Loucy (cell line): ENCODE measurements around the gene HGS.

Source experiments
- H2AFZ ChIP-seq: fragments of 200-600 bp; sonication (generic); 2 replicates; pipeline ENCODE4 v1.6.0; 2016; ENCODE audit warnings: antibody characterized with exemption, mild to moderate bottlenecking, low read length, moderate library complexity
- H3F3A ChIP-seq: fragments of 200-600 bp; 2 replicates; pipeline ENCODE4 v1.6.0; 2016; ENCODE audit warnings: antibody characterized with exemption, low read depth, mild to moderate bottlenecking
- H3K27me3 ChIP-seq: fragments of 200-600 bp; sonication (generic); 2 replicates; pipeline ENCODE4 v1.6.1; 2014; ENCODE audit warnings: low read length, mild to moderate bottlenecking; ENCODE audit not compliant: insufficient read depth, poor library complexity, severe bottlenecking
- H3K36me3 ChIP-seq: fragments of 200-600 bp; sonication (generic); 2 replicates; pipeline ENCODE4 v1.6.1; 2016; ENCODE audit warnings: low read length; ENCODE audit not compliant: insufficient read depth
- H3K4me1 ChIP-seq: fragments of 200-600 bp; sonication (generic); 2 replicates; pipeline ENCODE4 v1.5.1; 2014; ENCODE audit warnings: low read length, mild to moderate bottlenecking; ENCODE audit not compliant: insufficient read depth, poor library complexity, severe bottlenecking
- H3K4me2 ChIP-seq: fragments of 200-600 bp; sonication (generic); 2 replicates; pipeline ENCODE4 v1.6.0; 2014; ENCODE audit warnings: antibody characterized with exemption, low read length, low read depth, mild to moderate bottlenecking; ENCODE audit not compliant: poor library complexity, severe bottlenecking
- H3K4me3 ChIP-seq: fragments of 200-600 bp; sonication (generic); 2 replicates; pipeline ENCODE4 v1.5.1; 2014; ENCODE audit warnings: low read length, mild to moderate bottlenecking, mixed read lengths; ENCODE audit not compliant: poor library complexity, severe bottlenecking
- H3K79me2 ChIP-seq: fragments of 200-600 bp; sonication (generic); 2 replicates; pipeline ENCODE4 v1.6.1; 2014; ENCODE audit warnings: low read length; ENCODE audit not compliant: insufficient read depth
- H3K9ac ChIP-seq: fragments of 200-600 bp; sonication (generic); 2 replicates; pipeline ENCODE4 v1.6.0; 2014; ENCODE audit warnings: mild to moderate bottlenecking, low read depth, low read length, moderate library complexity; ENCODE audit not compliant: poor library complexity, severe bottlenecking
- H3K9me2 ChIP-seq: fragments of 200-600 bp; sonication (generic); replicated peaks from 2 replicates; pipeline ENCODE4 v1.6.1; 2016; ENCODE audit warnings: low read depth, low read length, mixed read lengths
- H3K9me3 ChIP-seq: fragments of 200-600 bp; sonication (generic); 2 replicates; pipeline ENCODE4 v1.6.1; 2014; ENCODE audit warnings: mild to moderate bottlenecking, antibody characterized with exemption, low read length, low read depth; ENCODE audit not compliant: insufficient read depth
- H4K20me1 ChIP-seq: fragments of 200-600 bp; sonication (generic); 2 replicates; pipeline ENCODE4 v1.6.0; 2014; ENCODE audit warnings: antibody characterized with exemption, low read length, mild to moderate bottlenecking; ENCODE audit not compliant: insufficient read depth, poor library complexity, severe bottlenecking
- EZH2phosphoT487 ChIP-seq: fragments of 200-600 bp; IDR thresholded peaks from 2 replicates; pipeline ENCODE4 v1.6.1; 2018; ENCODE audit warnings: antibody characterized with exemption, mild to moderate bottlenecking, moderate library complexity, borderline replicate concordance
- TF ChIP-seq, protein P1 (sequence below): fragments of 200-600 bp; sonication (generic); conservative IDR thresholded peaks from 2 replicates; pipeline ENCODE4 v1.5.1; 2014; ENCODE audit warnings: mild to moderate bottlenecking, antibody characterized with exemption, low read length

HGS gene

DNA sequence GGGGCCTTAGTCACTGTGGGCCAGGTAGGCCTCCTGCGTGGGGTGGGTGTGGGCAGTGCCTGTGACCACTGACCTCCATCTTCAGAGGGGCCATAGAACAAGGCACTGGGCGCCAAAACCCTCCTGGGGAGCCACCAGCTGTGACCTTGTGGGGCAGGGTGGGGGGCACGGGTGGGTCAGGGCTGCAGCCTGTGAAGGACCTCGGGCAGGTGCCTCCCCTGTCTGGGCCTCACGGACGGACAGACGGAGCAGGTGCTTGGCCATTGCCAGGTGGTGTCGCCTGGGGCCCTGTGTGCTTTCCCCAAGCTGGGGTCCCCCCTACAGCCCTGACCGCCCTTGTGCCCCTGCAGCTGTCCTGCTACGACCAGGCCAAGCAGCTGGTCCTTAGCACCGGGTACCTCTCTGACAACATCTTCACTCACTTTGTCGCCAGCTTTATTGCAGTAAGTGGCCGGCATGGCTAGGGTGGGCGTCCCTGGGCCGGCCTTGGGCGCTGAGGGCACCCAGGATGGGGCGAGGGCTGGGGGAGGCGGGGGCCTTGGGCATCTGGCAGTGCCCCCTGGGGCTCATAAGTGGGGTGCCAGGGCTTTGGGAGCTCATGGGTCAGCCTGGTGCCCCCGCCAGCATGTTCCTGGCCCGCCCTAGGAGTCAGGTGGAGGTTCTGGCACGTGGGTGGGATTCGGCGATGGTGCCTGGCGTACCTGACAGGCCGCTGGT, 33.4 kb downstream of the HGS start:
- H3K36me3 ChIP-seq: no peaks in the 10 kb centered on the region
- H3K27me3 ChIP-seq: no peaks in the 10 kb centered on the region
- H3K4me2 ChIP-seq: no peak overlapping the region
- peaks cover 22% of the 10 kb centered on the region for H3K4me1 ChIP-seq
- peaks cover 6% of the 10 kb centered on the region for H4K20me1 ChIP-seq
- H3K9me2 ChIP-seq: no peaks in the 10 kb centered on the region
- no peak overlapping the region for H3K9ac ChIP-seq
- H3K4me3 ChIP-seq: no peak overlapping the region
- H3K9me3 ChIP-seq: no peaks in the 10 kb centered on the region
- no peak overlapping the region for H2AFZ ChIP-seq
- TF ChIP-seq EZH2phosphoT487: no peak
- TF ChIP-seq, protein P1, sequence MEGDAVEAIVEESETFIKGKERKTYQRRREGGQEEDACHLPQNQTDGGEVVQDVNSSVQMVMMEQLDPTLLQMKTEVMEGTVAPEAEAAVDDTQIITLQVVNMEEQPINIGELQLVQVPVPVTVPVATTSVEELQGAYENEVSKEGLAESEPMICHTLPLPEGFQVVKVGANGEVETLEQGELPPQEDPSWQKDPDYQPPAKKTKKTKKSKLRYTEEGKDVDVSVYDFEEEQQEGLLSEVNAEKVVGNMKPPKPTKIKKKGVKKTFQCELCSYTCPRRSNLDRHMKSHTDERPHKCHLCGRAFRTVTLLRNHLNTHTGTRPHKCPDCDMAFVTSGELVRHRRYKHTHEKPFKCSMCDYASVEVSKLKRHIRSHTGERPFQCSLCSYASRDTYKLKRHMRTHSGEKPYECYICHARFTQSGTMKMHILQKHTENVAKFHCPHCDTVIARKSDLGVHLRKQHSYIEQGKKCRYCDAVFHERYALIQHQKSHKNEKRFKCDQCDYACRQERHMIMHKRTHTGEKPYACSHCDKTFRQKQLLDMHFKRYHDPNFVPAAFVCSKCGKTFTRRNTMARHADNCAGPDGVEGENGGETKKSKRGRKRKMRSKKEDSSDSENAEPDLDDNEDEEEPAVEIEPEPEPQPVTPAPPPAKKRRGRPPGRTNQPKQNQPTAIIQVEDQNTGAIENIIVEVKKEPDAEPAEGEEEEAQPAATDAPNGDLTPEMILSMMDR: no peak
- no peaks in the 10 kb centered on the region for H3F3A ChIP-seq
- H3K79me2 ChIP-seq: peaks cover 34% of the 10 kb centered on the region

DNA sequence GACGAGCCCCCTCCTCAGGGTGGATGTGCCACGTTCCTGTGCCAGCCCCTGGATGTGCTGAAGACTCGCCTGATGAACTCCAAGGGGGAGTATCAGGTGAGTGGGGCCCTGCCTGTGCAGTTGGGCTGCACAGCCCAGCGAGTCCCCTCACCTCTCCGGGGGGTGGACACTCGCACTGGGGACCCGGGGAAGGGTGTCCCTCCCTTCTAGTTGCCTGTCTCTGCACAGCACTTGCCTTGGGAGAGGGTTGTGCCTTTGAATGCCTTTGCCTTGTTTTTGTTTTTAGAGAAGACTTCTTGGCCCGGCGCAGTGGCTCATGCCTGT, 33.9 kb downstream of the HGS start:
- no peaks in the 10 kb centered on the region for H3K27me3 ChIP-seq
- no peaks in the 10 kb centered on the region for H3K9me3 ChIP-seq
- H3F3A ChIP-seq: no peaks in the 10 kb centered on the region
- peaks cover 25% of the 10 kb centered on the region for H3K4me1 ChIP-seq
- no peak overlapping the region for H3K9ac ChIP-seq
- peaks cover 29% of the 10 kb centered on the region for H3K79me2 ChIP-seq
- no peaks in the 10 kb centered on the region for H3K36me3 ChIP-seq
- TF ChIP-seq EZH2phosphoT487: no peak
- TF ChIP-seq, protein P1: no peak
- no peak overlapping the region for H3K4me3 ChIP-seq
- H3K9me2 ChIP-seq: no peaks in the 10 kb centered on the region
- no peak overlapping the region for H3K4me2 ChIP-seq
- H2AFZ ChIP-seq: no peak overlapping the region
- H4K20me1 ChIP-seq: peaks cover 5% of the 10 kb centered on the region

DNA sequence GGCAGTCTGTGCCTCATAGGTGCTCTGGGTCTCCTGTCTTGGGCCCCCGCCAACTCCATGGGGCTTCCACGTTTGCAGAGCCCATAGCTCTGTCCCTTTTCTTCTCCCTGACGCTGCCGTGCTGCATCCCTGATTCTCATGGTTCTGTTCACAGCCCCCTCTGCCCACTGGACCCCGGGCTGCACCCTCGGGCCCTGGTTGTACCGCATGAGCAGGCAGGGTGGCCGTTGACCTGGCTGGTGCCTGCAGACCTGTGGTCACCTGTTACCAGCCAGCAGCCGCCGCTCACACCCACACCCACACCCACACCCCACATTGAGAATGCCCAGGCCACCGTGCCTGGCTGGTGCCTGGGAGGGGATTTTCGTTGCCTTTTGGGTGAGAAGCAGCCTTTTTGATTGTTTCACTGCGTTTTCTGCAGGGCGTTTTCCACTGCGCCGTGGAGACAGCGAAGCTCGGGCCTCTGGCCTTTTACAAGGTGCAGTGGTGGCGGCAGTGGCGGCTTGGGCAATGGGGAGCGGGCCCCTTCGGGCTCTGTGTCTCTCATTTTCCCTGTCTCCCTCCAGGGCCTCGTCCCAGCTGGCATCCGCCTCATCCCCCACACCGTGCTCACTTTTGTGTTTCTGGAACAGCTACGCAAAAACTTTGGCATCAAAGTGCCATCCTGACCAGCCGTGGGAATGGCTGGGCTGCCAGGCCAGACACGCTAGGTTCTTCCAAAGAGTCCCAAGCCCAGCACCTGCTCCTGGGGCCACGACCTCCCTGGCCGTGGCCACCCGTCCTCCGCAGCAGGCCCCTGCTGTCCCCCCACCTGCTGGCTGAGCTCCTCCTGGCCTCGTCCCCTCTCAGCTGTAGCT, 35.8 kb downstream of the HGS start:
- no peaks in the 10 kb centered on the region for H3K36me3 ChIP-seq
- H3K9me3 ChIP-seq: no peaks in the 10 kb centered on the region
- H3K4me2 ChIP-seq: no peak overlapping the region
- no peaks in the 10 kb centered on the region for H3K27me3 ChIP-seq
- H3K9ac ChIP-seq: no peak overlapping the region
- no peak overlapping the region for H2AFZ ChIP-seq
- peaks cover 10% of the 10 kb centered on the region; the same call in 1 of the 2 replicates for H3K79me2 ChIP-seq
- no peak overlapping the region for H3K4me3 ChIP-seq
- H3K9me2 ChIP-seq: no peaks in the 10 kb centered on the region
- no peaks in the 10 kb centered on the region for H4K20me1 ChIP-seq
- no peaks in the 10 kb centered on the region for H3F3A ChIP-seq
- no peak for TF ChIP-seq EZH2phosphoT487
- TF ChIP-seq, protein P1: no peak
- peaks cover 5% of the 10 kb centered on the region for H3K4me1 ChIP-seq
